Gastroesophageal sphincter (tissue), 4 donors: Measurements from ENCODE around the gene SLC33A1. TPM values are rescaled to one million over a fixed set of nuclear protein-coding genes. Genes with fewer than 3 reads are reported as not detected.
"Not testable (repeated sequence)": the region's sequence is repeated elsewhere in the genome, so short reads cannot be mapped to it uniquely, and the experiment has no call there.

Experiments
- ATAC-seq: fragments of 150-250 bp; one replicate; pipeline ENCODE4 v1.9.1; 2016; ENCODE audit warnings: mild to moderate bottlenecking, moderate library complexity
- H3K27ac ChIP-seq, 4 donors: fragments of 200-600 bp; sonication (generic) in 3 of 4; 1 replicate in 3 of 4; 2 replicates in 1 of 4; pipeline ENCODE4 v1.5.1; 2016 to 2019
- H3K27me3 ChIP-seq: fragments of 200-600 bp; sonication (generic); one replicate; pipeline ENCODE4 v1.5.1; 2019
- H3K36me3 ChIP-seq, 2 donors: fragments of 200-600 bp; sonication (generic); one replicate each; pipeline ENCODE4 v1.5.1; 2019; ENCODE audit warnings: control low read depth in 1 of 2
- H3K4me1 ChIP-seq, 3 donors: fragments of 200-600 bp; sonication (generic); 1 replicate in 2 of 3; 2 replicates in 1 of 3; pipeline ENCODE4 v1.5.1; 2016 to 2019; ENCODE audit warnings: control low read depth in 2 of 3
- H3K4me3 ChIP-seq, 2 donors: fragments of 200-600 bp; sonication (generic); one replicate each; pipeline ENCODE4 v1.5.1; 2019; ENCODE audit warnings: mild to moderate bottlenecking in 1 of 2, moderate library complexity in 1 of 2
- H3K9me3 ChIP-seq, 3 donors: fragments of 200-600 bp; sonication (generic); one replicate each; pipeline ENCODE4 v1.5.1; 2017 to 2019; ENCODE audit warnings: control low read depth in 2 of 3
- CTCF ChIP-seq, 4 experiments: fragments of 200-600 bp in 2 of 4; fragments of 450-650 bp in 2 of 4; sonication (generic) in 1 of 4; IDR thresholded peaks; one replicate each; pipeline ENCODE4 v1.5.1; 2017 to 2019; ENCODE audit warnings: antibody characterized with exemption in 4 of 4, mild to moderate bottlenecking in 2 of 4, moderate library complexity in 2 of 4
- EP300 ChIP-seq: sonication (generic); formaldehyde crosslinking; IDR thresholded peaks from one replicate; pipeline ENCODE4 v1.6.1; 2017; ENCODE audit warnings: antibody characterized with exemption, mild to moderate bottlenecking
- POLR2A ChIP-seq, 2 donors: fragments of 450-650 bp; IDR thresholded peaks; one replicate each; pipeline ENCODE4 v1.6.1; 2017; ENCODE audit warnings: antibody characterized with exemption in 2 of 2, mild to moderate bottlenecking in 2 of 2, moderate library complexity in 1 of 2
- POLR2AphosphoS5 ChIP-seq: sonication (generic); formaldehyde crosslinking; IDR thresholded peaks from one replicate; pipeline ENCODE4 v1.6.1; 2017; ENCODE audit warnings: antibody characterized with exemption
- WGBS, 2 donors: methylation state at CpG; one replicate each; pipeline ENCODE4 v1.1.5; 2018; ENCODE audit warnings: low coverage in 1 of 2; 5-methylcytosine and 5-hydroxymethylcytosine counted together
- total RNA-seq, 4 donors: library from RNA; depleted of rRNA; stranded (reverse); fragments of >200 nt; gene quantifications; one replicate each; pipeline ENCODE4 v1.1.0, GENCODE V29; 2016

Gene SLC33A1
- total RNA-seq, 4 donors from 2014 or later: 18.4 to 27.6 (median 24.4) TPM

GRCh38 chr3:155889952-155890351 is 35.7 kb upstream of the SLC33A1 start:
- TF ChIP-seq EP300 (no peak), CTCF (IDR thresholded peaks at IDR 0.05) (no peak), POLR2AphosphoS5 (no peak), POLR2A (IDR thresholded peaks at IDR 0.05) (no peak)
- WGBS, 2 donors: 83 to 92% methylated on average over 1 of the region's 1 CpG
- no peaks in the 10 kb centered on the region for H3K27me3 ChIP-seq
- no peak for ATAC-seq
- H3K4me1 ChIP-seq: peaks cover 3 to 16% (median 4%) of the 10 kb centered on the region in 3 donors
- H3K36me3 ChIP-seq: peaks cover 0 to 16% of the 10 kb centered on the region in 2 donors
- H3K9me3 ChIP-seq: no peaks in the 10 kb centered on the region
- no peak overlapping the region for H3K4me3 ChIP-seq
- H3K27ac ChIP-seq: no peak overlapping the region

- no peak overlapping the region for H3K4me3 ChIP-seq
- H3K9me3 ChIP-seq: no peaks in the 10 kb centered on the region
- H3K4me1 ChIP-seq: peaks cover 3 to 16% (median 4%) of the 10 kb centered on the region in 3 donors
- ATAC-seq: no peak
- no peak overlapping the region for H3K27ac ChIP-seq
- H3K36me3 ChIP-seq: peaks cover 0 to 9% of the 10 kb centered on the region in 2 donors
- TF ChIP-seq POLR2A (IDR thresholded peaks at IDR 0.05) (no peak), CTCF (IDR thresholded peaks at IDR 0.05) (no peak), EP300 (no peak), POLR2AphosphoS5 (no peak)
- WGBS, 2 donors: 92 to 94% methylated on average over 2 to 5 of the region's 5 CpGs
- H3K27me3 ChIP-seq: no peaks in the 10 kb centered on the region
Measured at GRCh38 chr3:155889212-155889611, 35.0 kb upstream of the SLC33A1 start.

- 80 to 92% methylated on average over 1 of the region's 1 CpG for WGBS, 2 donors
- no peaks in the 10 kb centered on the region for H3K9me3 ChIP-seq
- no peak for ATAC-seq
Measured at GRCh38 chr3:155886915-155887314, 32.7 kb upstream of the SLC33A1 start.

GRCh38 chr3:155886348-155886747 is 32.1 kb upstream of the SLC33A1 start:
- H3K27me3 ChIP-seq, H3K4me3 ChIP-seq, ATAC-seq, H3K9me3 ChIP-seq, H3K27ac ChIP-seq, H3K36me3 ChIP-seq: not testable (repeated sequence)
- H3K4me1 ChIP-seq: peaks cover 3 to 22% (median 4%) of the 10 kb centered on the region in 3 donors
- WGBS, 2 donors: 92 to 100% methylated on average over 2 to 6 of the region's 8 CpGs

More at GRCh38 chr3:155886915-155887314, 32.7 kb upstream of the SLC33A1 start:
- H3K4me3 ChIP-seq: no peak overlapping the region
- H3K36me3 ChIP-seq: no peaks in the 10 kb centered on the region
- peaks cover 3 to 16% (median 4%) of the 10 kb centered on the region in 3 donors for H3K4me1 ChIP-seq
- H3K27me3 ChIP-seq: no peaks in the 10 kb centered on the region
- no peak overlapping the region for H3K27ac ChIP-seq
- TF ChIP-seq POLR2A (IDR thresholded peaks at IDR 0.05): no peak
- TF ChIP-seq CTCF (IDR thresholded peaks at IDR 0.05): no peak

GRCh38 chr3:155885292-155885691 is 31.1 kb upstream of the SLC33A1 start:
- no peaks in the 10 kb centered on the region for H3K9me3 ChIP-seq
- no peak overlapping the region for H3K27ac ChIP-seq

More at GRCh38 chr3:155885292-155885691, 31.1 kb upstream of the SLC33A1 start:
- TF ChIP-seq POLR2AphosphoS5 (no peak), CTCF (IDR thresholded peaks at IDR 0.05) (no peak), POLR2A (IDR thresholded peaks at IDR 0.05) (no peak), EP300 (no peak)
- no peaks in the 10 kb centered on the region for H3K27me3 ChIP-seq
- ATAC-seq: no peak
- no peaks in the 10 kb centered on the region for H3K36me3 ChIP-seq
- H3K4me3 ChIP-seq: no peak overlapping the region
- peaks cover 0 to 13% (median 3%) of the 10 kb centered on the region in 3 donors for H3K4me1 ChIP-seq
